Measurements from ENCODE around the gene PROM2. TPM values are rescaled to one million over a fixed set of nuclear protein-coding genes. Genes with fewer than 3 reads are reported as not detected.

Gene PROM2
- total and polyA plus RNA-seq, 10 of the 15 experiments (the other 5 are each of a cell fraction or from before 2014, with no cell fraction given): 0.01 to 0.04 TPM; not detected in 8

- H3K9me3 ChIP-seq (replicated peaks; ENCODE audit: control insufficient read depth, insufficient read depth, low read length): no peaks in the 10 kb centered on the region
- no peak overlapping the region for H3K4me3 ChIP-seq
- H3K27ac ChIP-seq (ENCODE audit: control insufficient read depth, insufficient read depth): no peak overlapping the region
- no peak overlapping the region for H2AFZ ChIP-seq (ENCODE audit: control insufficient read depth, low read depth, low read length)
- H3K79me2 ChIP-seq (ENCODE audit: control insufficient read depth, insufficient read depth, low read length): no peaks in the 10 kb centered on the region
- WGBS (ENCODE audit: insufficient coverage, insufficient replicate concordance, low lambda C conversion rate, missing lambda C conversion rate): 35% methylated on average over 10 of the region's 10 CpGs
- ChIA-PET POLR2A (no interaction called here), RAD21 (ENCODE audit: unreplicated experiment) (no interaction called here), SMC1A (ENCODE audit: uncharacterized antibody, unreplicated experiment) (no interaction called here), CTCF (no interaction called here)
- no peaks in the 10 kb centered on the region for H3K4me1 ChIP-seq (ENCODE audit: control insufficient read depth, insufficient read depth, low read length)
- intact Hi-C loops (cut with micrococcal nuclease; ENCODE audit: unreplicated experiment) (no loop called here), in situ Hi-C loops (cut with MboI) (no loop called here)
- ATAC-seq (no peak), FAIRE-seq (no peak), DNase-seq (ENCODE audit: low read depth, low spot score) (no peak)
- TF ChIP-seq USF2 (IDR thresholded peaks at IDR 0.05; ENCODE audit: borderline replicate concordance, low read depth, low read length): no peak
- TF ChIP-seq KDM1A (IDR thresholded peaks at IDR 0.05; ENCODE audit: borderline replicate concordance): no peak
- no peak for TF ChIP-seq SIX5 (IDR thresholded peaks at IDR 0.05; ENCODE audit: low read depth, low read length, severe bottlenecking)
- no peak for TF ChIP-seq BRCA1 (IDR thresholded peaks at IDR 0.05; ENCODE audit: low read depth, low read length)
- no peak for TF ChIP-seq RFX5 (IDR thresholded peaks at IDR 0.05; ENCODE audit: low read depth, low read length)
- TF ChIP-seq TCF12 (IDR thresholded peaks at IDR 0.05; ENCODE audit: low read depth, low read length): no peak
- TF ChIP-seq PAX5 (IDR thresholded peaks at IDR 0.05; ENCODE audit: borderline replicate concordance, low read depth, low read length): no peak
- no peak for TF ChIP-seq PAX8 (IDR thresholded peaks at IDR 0.05)
- TF ChIP-seq NR2F1 (conservative IDR thresholded peaks at IDR 0.05): no peak
- TF ChIP-seq MYC (IDR thresholded peaks at IDR 0.05; ENCODE audit: insufficient read depth, insufficient read length, insufficient replicate concordance, low read length, severe bottlenecking): no peak
- no peak for TF ChIP-seq CTCF (IDR thresholded peaks at IDR 0.05 in 2 of 3, conservative IDR thresholded peaks at IDR 0.05 in 1 of 3; ENCODE audit: control insufficient read depth in 2 of 3, extremely low read depth in 1 of 3, insufficient read depth in 1 of 3, low read depth in 3 of 3, low read length in 3 of 3)
- TF ChIP-seq TBL1XR1 (IDR thresholded peaks at IDR 0.05; ENCODE audit: low read depth, low read length): no peak
- no peak for TF ChIP-seq SIN3A (IDR thresholded peaks at IDR 0.05; ENCODE audit: low read depth, low read length)
- no peak for TF ChIP-seq ZNF687 (IDR thresholded peaks at IDR 0.05)
- no peak for TF ChIP-seq EP300 (IDR thresholded peaks at IDR 0.05; ENCODE audit: borderline replicate concordance in 1 of 2, control insufficient read depth in 1 of 2, low read depth in 2 of 2, low read length in 2 of 2)
- H3K36me3 ChIP-seq (ENCODE audit: control insufficient read depth in 2 of 2, insufficient read depth in 2 of 2, low read length in 1 of 2): no peaks in the 10 kb centered on the region
- H3K9ac ChIP-seq (ENCODE audit: control insufficient read depth, insufficient read depth, low read length): no peak overlapping the region
- no peaks in the 10 kb centered on the region; a peak in 1 of 4 replicates for H3K27me3 ChIP-seq (replicated peaks in 1 of 2; ENCODE audit: control insufficient read depth in 2 of 2, insufficient read depth in 2 of 2, low read length in 1 of 2)
- H3K4me2 ChIP-seq (ENCODE audit: control insufficient read depth, insufficient read depth): no peak overlapping the region
- no TSS peak for BruUV-seq (replicated peaks)
- H4K20me1 ChIP-seq (ENCODE audit: control insufficient read depth, insufficient read depth): no peaks in the 10 kb centered on the region
Observed at GRCh38 chr2:95331606-95332005, 57.4 kb downstream of the PROM2 start.
